Hepatocyte (in vitro differentiated cells): ENCODE measurements around the gene NUDT22.

Experiments
- EZH2 ChIP-seq: fragments of 200-600 bp; sonication (generic); IDR thresholded peaks from 2 replicates; pipeline ENCODE4 v1.6.1; 2016; ENCODE audit warnings: antibody characterized with exemption, mild to moderate bottlenecking, borderline replicate concordance
- EZH2phosphoT487 ChIP-seq: fragments of 200-600 bp; sonication (generic); IDR thresholded peaks from one replicate; pipeline ENCODE4 v1.6.1; 2018; ENCODE audit warnings: antibody characterized with exemption, mild to moderate bottlenecking, low read depth, moderate library complexity; ENCODE audit not compliant: unreplicated experiment, severe bottlenecking
- TF ChIP-seq, protein P1 (sequence below): fragments of 200-600 bp; sonication (generic); IDR thresholded peaks from 2 replicates; pipeline ENCODE4 v1.5.1; 2016; ENCODE audit warnings: antibody characterized with exemption, mild to moderate bottlenecking; ENCODE audit not compliant: poor library complexity

DNA sequence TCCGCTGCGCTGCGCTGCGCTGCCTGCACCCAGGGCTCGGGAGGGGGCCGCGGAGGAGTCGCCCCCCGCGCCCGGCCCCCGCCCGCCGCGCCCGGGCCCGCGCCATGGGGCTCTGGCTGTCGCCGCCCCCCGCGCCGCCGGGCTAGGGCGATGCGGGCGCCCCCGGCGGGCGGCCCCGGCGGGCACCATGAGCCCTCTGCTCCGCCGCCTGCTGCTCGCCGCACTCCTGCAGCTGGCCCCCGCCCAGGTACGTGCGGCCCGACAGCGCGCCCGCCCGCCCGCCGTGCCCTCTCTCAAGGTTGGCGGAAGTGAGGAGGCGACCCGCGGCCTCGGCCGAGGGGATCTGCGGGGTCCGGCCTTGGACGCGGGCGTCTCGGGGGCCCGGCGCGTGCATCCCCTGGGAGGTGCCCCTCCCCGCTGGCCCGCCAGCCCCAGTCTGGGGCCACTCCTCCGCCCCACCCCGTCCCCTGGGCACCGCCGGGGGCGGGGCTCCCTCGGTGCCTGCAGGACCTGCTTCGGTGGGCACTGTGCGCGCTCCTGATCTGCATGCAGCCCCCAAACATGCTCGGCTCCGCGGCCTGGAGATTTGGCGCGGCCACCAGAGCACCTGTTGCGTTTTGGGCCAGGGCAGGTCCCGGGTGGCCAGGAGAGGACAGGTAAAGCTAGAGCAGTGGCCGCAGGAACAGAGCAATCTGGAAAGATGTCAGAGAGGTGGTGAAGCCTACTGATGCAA, 8.7 kb downstream of the NUDT22 start:
- TF ChIP-seq, protein P1, sequence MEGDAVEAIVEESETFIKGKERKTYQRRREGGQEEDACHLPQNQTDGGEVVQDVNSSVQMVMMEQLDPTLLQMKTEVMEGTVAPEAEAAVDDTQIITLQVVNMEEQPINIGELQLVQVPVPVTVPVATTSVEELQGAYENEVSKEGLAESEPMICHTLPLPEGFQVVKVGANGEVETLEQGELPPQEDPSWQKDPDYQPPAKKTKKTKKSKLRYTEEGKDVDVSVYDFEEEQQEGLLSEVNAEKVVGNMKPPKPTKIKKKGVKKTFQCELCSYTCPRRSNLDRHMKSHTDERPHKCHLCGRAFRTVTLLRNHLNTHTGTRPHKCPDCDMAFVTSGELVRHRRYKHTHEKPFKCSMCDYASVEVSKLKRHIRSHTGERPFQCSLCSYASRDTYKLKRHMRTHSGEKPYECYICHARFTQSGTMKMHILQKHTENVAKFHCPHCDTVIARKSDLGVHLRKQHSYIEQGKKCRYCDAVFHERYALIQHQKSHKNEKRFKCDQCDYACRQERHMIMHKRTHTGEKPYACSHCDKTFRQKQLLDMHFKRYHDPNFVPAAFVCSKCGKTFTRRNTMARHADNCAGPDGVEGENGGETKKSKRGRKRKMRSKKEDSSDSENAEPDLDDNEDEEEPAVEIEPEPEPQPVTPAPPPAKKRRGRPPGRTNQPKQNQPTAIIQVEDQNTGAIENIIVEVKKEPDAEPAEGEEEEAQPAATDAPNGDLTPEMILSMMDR: no peak
- TF ChIP-seq EZH2: no peak
- TF ChIP-seq EZH2phosphoT487: no peak
